Stimulated activated CD4-positive, alpha-beta T cell treated with anti-CD3 and anti-CD28 coated beads, Interleukin-15, amount 100 ng/mL, for 1 hour (primary cell): ENCODE measurements around the gene GPHN.

Source experiments
- DNase-seq, 2 donors: peaks; one replicate each; pipeline ENCODE4 v3.0.0-alpha.2; 2020; ENCODE audit warnings: low read depth in 1 of 2, low spot score in 1 of 2

Gene GPHN

DNA sequence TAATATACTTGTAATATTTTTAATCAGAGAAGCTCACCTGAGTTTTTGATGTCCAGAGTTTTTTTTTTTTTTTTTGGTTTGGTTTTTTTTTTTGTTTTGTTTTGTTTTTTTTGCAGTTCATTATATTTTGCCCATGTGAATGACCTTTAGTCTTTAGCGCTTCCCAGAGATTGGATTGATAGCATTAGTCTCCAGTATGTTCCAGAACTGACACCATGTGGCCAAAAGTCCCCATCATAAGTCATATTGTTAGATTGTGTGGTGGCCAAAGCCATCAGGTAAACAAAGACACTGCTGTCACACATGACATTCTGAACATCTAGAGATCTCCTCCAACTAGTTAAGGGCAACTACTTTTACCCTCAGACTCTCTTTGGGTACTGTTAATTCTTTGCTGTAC is 408.5 kb downstream of the GPHN start:
- DNase-seq = no peak

DNA sequence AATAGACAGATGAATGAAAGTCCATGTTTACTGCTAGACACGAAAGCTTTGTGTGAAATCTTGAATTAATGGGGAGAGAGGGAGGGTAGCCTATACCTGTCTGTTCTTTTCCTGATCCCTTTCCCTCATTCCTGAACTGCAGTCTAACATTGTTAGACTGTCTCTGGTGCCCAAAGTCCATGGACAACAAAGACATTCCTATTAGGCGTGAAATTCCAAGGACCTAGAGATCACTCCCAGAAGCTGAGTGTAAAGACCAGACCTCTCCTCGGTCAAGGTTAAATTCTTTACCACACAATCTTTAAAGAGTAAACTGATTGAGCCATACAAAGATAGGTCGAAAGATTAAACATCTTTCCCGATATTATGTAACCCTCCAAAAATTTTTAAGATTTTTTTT is 410.6 kb downstream of the GPHN start:
- no peak for DNase-seq

DNA sequence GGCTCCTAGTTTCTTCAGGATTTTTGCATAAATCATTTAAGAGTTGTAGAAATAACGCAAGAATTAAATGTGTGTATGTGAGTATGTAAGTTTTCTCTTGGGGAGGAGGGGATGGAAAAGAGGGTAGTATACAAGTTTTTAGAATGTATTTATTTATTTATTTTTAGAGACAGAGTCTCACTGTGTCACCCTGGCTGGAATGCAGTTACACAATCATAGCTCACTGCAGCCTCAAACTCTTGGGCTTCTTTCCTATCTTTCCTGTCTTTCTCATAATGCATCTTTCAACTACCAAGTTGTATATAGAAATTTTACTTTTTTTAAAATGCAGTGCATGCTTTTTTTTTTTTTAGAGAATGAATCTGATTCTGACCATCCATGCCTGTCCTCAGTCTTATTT is 412.2 kb downstream of the GPHN start:
- DNase-seq = no peak

DNA sequence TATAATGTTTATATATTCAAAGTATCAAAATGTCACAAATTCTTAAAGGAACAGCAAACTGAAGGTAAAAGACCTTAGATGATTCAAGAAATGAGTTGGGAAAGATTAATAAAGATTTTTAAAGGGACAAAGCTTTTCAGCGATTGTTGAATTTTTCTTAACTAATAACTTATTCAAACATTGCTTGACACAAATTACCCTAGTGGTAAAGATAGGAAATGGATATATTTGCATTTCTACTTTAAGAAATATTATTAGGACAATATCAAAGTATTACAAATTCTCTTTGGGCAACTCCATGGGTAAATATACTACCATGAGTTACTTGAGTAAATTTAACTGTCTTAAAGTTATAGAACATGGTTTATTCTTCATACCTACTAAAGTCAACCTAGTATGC is 415.3 kb downstream of the GPHN start:
- DNase-seq = no peak

DNA sequence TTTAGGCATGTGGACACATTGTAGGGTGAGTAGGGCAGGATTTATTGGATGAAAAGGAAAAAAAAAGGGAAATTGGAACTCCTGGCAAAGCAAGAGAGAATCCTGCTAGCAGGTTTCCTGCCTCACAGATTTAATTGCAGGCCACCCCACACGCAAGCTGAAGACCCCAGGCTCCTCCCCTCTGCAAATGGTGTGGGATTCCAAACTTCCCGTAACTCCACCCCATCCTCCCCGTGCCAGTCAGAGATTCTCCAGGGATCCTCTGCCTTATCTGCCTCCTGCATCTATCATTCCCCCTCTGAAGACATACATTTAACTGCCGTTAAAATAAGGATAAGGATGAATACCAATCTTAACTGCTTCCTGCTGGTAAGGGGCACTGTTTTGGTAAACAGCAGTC is 431.5 kb downstream of the GPHN start:
- no peak for DNase-seq

DNA sequence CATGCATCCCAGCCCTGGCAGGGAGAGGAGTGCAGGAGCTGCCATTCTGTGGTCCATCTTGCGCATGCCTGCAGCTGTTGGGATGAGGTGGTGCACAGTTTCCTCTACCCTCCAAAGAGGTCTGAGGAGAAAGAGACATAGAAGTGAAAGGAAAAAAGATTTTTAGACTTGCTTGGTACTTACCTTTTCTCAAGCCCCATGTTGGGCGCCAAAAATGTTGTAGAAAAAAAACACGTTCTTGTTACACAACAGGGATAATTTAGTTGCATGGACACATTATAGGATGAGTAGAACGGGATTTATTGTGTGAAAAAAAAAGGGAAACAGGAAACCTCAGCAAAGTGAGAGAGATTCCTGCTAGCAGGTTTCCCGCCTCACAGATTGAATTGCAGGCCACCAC is 436.9 kb downstream of the GPHN start:
- DNase-seq = no peak

DNA sequence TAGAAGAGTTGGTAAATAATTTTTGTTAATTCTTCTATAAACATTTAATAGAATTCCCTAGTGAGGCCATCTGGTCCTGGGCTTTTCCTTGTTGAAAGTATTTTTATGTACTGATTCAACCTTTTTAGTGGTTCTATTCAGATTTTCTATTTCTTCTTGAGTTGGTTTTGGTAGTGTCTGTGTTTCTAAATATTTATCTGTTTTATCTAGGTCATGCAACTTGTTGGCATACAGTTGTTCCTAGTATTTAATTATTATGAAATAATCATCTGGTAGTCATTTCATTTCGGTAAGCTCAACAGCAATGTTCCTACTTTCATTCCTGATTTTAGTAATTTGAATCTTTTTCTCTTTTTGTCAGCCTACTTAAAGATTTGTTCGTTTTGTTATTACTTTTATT is 447.2 kb downstream of the GPHN start:
- no peak for DNase-seq

DNA sequence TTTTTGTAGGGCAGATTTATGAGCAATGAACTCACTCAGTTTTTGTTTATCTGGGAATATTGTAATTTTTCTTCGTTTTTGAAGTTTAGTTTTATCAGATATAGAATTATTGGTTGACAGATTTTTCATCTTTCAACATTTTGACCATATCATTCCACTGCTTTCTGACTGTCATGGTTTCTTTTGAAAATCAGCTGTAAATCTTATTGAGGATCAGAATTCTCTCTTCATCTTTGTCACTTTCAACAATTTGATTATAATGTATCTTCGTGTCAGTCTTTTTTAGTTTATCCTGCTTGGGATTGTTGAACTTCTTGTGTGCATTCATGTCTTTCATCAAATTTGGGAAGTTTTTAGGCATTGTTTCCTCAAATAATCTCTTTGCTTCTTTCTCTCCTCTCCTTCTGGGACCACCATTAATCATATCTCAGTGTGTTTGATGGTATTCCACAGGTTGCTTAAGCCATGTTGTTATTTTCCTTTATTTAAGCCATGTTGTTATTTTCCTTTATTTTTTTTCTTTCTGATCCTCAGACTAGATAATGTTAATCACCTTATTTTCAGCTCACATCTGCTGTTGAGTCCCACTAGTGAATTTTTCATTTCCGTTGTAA is 451.6 kb downstream of the GPHN start:
- DNase-seq = no peak

DNA sequence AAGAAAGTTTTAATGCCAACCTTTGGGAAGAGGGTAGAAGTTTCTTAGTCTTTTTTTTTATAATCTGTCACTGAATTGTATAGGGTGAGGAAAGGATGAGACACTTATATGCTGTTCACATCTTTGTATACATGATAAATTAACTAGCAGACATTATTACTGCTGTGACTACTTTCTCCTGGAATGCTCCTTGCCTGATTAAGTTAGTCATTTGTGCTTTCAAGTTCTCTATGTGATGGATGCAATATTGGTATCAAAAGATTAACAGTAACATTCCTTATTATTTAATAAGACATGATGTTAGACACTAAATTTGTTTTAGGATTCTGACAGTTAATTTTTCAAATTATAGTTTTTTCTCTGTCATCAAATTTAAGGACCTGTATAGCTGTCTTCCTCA is 457.9 kb downstream of the GPHN start:
- DNase-seq = no peak

DNA sequence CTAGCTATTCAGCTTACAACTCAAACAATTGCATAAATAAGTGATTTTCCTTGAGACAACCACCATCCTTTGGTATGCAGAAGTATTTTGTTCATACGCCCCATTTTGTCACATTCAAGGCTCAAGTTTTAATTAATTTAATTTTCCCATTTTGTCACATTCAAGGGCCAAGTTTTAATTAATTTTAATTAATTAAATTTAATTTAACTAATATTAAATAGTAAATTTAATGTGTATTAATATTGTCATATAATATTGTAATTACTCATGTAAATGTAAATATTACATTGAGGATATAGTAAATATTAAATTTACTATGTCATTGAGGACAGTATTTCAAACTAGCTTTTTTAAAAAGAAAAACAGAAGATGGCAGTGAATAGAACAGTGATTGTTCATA is 464.5 kb downstream of the GPHN start:
- DNase-seq = no peak

DNA sequence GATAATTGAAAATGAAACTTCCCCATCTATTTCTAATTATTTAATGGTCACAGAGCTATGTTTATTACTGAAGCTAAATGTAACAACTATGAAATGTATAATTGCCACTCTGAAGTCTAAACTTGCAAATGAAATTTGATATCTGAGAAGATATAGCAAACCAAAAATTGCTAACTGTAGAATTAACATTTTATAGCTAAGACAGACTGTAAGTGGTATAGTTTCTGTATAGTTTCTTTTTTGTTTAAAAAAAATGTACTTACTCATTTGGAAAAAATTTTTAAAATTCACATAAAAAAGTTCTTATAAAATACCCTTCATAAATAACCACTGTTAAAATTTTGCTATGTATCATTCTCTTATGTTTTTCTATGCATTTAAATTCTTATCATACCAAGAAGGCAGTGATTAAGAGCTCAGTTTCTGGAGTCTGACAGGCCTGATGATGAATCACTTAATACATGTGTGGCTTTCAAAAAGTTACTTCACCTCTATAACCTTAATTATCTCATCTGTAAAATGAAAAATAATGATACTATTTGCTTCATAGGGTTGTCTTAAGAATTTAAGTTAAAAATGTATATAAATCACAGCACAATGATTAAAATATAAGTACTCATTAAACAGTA is 466.6 kb downstream of the GPHN start:
- DNase-seq = no peak

DNA sequence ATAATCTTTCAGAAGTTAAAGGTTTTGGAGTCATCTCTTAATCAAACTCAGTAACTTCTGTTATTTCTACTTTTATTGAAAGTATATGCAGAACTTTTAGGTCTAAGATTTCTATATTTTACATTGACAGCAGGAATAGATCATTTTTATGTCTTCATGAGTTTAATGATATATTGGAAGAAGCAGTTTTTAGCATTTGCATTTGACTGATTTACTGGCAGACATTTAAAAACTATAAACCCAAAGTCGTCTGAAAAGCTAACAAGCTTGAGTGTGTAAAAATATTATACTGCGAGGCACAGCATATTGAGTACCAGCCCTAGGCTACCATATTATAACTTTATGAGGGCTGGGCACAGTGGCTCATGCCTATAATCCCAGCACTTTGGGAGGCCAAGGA is 467.3 kb downstream of the GPHN start:
- DNase-seq = no peak

DNA sequence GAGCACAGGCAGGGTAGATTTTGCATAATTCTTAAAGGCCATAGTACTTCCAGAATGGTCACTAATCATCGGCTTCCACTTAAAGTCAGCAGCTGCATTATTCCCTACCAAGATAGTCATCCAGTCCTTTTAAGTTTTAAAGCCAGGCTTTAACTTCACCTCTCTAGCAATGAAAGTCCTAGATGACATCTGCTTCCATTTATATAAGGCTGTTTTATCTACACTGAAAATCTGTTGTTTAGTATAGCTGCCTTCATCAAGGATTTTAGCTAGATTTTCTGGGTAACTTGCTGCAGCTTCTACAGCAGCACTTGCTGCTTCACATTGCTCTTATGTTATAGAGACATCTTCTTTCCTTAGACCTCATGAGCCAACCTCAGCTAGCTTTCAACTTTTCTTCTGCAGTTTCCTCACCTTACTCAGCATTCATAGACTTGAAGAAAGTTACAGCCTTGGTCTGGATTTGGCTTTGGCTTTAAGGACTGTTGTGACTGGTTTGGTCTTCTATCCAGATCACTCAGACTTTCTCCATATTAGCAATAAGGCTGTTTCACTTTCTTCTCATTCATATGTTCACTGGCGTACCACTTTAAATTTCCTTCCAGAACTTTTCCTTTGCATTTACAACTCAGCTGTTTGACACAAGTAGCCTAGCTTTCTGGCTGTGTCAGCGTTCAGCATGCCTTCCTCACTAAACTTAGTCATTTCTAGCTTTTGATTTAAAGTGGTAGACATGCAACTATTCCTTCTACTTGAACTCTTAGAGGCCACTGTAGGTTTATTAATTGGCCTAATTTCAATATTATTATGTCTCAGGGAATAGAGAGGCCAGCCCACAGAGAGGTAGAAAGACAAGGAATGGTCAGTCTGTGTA is 471.4 kb downstream of the GPHN start:
- DNase-seq = no peak

DNA sequence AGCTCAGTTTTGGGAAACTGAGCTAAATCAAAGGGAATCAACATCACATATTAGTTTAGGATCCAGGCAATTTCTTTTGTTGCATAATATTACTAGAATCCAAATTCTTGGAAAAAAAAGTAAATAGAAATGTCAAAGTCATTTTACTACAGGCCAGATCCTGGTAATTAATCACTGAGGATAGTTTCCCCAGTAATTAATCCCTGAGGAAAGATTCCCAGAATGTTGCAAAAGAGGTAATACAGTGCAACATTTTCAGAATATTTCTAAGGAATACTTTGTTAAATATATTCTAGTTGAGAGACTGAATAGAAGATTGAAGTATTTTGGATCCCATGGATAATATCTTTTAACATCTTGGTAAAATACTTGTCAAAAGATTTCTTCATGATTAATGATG is 474.3 kb downstream of the GPHN start:
- no peak for DNase-seq

DNA sequence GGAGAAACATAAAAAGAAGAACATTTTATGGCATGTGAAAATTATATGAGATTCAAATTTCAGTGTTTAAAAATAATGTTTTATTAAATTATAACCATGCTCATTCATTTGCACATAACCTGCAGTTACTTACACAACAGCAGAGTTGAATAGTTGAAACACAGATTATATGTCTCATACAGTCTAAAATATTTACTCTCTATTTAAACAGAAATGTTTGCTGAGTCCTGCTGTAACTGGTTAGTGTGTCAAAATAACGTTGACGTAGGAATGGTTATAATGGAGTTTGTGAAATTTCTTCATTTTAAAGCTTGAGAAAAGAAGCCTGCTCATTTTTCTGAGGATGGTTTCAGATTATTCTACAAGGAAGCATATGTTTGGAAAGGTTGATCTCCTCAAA is 484.8 kb downstream of the GPHN start:
- no peak for DNase-seq

DNA sequence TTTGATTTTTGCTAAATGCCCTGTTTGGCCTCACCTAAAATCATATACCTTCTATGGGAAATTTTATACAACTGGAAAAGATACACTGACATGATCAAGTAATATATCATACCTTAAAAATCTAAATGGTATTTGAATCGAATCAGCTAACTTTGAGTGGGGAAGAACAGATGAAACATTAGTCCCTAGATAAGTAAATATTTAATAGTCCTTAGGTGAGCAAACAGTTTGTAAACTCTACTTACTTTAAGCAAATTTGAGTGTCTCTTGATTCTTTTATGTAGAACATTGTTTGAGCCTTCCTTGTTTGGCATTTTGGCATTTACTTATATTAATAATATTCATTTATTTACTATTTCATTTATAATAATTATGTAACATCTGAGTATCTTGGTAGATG is 485.6 kb downstream of the GPHN start:
- DNase-seq = no peak

DNA sequence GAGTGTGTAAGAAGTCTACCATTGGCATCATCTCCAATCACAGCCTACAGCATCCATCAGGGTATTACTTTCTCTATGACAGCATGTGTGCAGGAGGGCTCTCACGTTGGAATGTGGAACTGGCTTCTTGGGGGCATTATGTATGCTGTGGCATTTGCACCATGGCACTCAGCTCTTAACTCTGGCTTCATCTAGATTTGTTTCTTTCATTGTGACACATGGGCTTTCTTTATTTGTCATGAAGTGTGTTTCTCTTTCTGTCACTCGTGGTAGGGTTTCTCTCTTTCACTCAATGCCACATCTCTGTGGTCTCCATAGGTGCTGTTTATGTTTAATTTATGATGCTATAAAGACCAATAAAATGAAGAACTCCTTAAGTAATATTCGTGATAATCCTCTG is 490.1 kb downstream of the GPHN start:
- DNase-seq = no peak

DNA sequence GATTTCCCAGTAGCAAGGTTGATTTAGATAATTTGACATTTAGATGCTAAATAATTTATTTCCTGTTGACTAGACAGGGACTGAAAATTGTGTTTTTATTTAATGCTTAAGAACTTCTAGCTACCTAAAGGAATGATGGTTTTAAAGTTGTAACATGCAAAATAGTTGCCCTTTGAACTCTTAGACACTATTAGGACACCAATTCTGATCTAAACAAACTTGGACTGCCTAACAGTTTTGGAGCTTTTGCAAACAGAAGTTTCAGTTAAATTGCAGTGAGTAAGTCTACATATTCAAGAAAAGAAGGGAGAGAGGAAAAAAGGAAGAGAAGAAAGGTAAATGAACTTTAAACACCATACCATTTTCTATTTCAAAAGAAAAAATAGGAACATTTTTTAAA is 492.0 kb downstream of the GPHN start:
- no peak for DNase-seq

DNA sequence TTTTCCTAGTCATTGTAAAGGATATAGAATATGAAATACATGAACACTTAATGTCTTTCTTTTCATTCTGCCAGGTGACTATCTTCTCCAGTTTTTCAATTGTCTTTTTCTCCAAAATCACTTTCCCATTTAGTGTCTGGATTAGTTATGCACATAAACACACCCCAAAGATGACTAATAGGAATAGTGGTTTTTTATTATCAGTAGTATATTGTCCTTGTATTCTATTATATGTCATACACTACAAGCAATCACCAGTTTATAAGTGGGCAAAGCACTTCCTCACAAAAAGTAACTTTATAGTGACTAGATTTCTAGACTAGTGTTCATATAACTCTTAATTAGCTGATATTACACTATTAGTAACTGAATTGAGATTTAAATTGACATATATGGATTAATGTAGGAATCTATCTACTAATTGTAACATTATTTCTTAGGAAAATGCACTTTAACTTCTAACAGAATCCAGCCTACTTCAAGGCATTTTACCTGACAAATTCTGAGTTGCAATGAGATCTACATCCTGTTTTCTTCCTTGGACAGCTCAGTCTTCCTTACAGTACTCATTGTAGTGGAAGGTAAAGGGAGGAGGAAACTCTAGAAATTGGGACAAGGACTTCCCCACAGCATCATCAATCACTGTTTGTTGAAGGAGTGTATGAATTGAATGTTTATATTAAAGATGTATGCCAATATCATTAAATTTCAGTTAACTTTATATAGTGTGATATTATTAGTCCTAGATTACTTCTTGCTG is 495.2 kb downstream of the GPHN start:
- no peak for DNase-seq

DNA sequence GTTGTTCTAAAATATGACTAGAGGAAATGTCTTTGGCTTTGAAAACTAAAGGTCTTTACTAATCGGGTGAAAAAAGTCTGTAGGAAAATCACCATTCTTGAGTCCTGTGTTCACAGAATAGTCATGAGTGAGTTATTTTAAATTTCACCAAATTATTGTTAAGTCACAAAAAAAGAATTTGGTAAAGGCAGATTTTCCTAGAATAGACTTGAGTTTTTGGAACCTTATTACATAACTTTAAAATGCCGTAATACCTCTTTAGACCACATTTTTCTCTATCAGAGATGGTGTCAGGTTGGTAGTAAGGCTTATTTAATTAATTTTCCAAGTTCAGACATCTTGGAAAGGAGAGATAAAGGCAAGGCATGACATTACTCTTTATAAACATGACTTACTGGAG is 496.6 kb downstream of the GPHN start:
- no peak for DNase-seq

DNA sequence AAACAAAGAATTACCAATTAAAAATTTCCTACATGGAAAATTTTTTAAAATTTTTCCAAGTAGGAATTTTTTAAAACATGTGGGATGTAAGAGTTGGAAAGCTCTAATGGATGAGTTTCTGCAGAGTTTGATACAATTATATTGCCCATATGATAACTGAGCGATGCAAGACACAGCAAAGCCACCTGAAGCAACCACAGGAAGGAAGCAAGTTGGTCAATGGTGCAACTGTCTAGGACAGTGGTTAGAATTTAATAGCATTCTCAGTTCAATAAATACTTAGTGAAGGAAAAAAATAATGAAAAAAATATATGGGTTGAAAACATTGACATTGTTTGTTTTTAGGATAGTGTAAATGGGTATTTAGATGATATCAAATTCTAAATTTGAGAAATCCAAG is 502.7 kb downstream of the GPHN start:
- DNase-seq = no peak

DNA sequence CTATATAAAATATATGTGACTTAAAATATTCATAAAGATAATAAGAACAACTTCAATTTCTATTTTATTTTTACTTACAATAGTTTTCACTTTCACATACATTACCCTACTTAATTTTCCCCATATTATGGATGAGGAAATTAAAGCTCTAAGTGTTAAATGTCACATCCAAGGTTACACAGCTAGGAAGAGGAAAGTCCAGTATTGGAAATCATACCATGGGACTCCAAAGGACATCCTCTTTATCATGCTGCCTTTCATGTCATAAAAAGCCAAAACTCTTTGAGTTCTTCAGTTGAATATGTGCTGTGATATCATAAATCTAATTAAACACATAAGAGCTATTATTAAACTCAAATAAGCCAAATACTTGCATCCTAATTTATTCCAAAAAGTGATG is 508.9 kb downstream of the GPHN start:
- no peak for DNase-seq
